HG02763 (cell line): Measurements from ENCODE around the gene BAG3.

Source experiments
- ATAC-seq: cut with Tn5 transposase; IDR thresholded peaks from one replicate; pipeline ENCODE4 v1.9.1; 2021; ENCODE audit warnings: mild to moderate bottlenecking, moderate library complexity; ENCODE audit not compliant: unreplicated experiment

The BAG3 gene

GRCh38 chr10:119665901-119666708 is 14.9 kb downstream of the BAG3 start:
- no peak for ATAC-seq

GRCh38 chr10:119666709-119667004 is 15.5 kb downstream of the BAG3 start:
- ATAC-seq: no peak

GRCh38 chr10:119667562-119668328 is 16.6 kb downstream of the BAG3 start:
- ATAC-seq: no peak

- ATAC-seq: no peak
Measured at GRCh38 chr10:119668461-119668860, 17.3 kb downstream of the BAG3 start.

- ATAC-seq: no peak
Measured at GRCh38 chr10:119669331-119669730, 18.2 kb downstream of the BAG3 start.

- ATAC-seq: no peak
Measured at GRCh38 chr10:119669975-119670640, 18.9 kb downstream of the BAG3 start.

GRCh38 chr10:119670717-119671116 is 19.5 kb downstream of the BAG3 start:
- no peak for ATAC-seq

GRCh38 chr10:119671381-119671780 is 20.2 kb downstream of the BAG3 start:
- ATAC-seq: no peak

GRCh38 chr10:119672291-119672690 is 21.1 kb downstream of the BAG3 start:
- ATAC-seq: no peak

GRCh38 chr10:119673271-119673670 is 22.1 kb downstream of the BAG3 start:
- ATAC-seq: no peak

- ATAC-seq: no peak
Measured at GRCh38 chr10:119675483-119676170, 24.4 kb downstream of the BAG3 start.

GRCh38 chr10:119677126-119677525 is 25.9 kb downstream of the BAG3 start:
- no peak for ATAC-seq

GRCh38 chr10:119677904-119678755 is 26.9 kb downstream of the BAG3 start:
- no peak for ATAC-seq

GRCh38 chr10:119679480-119679829 is 28.3 kb downstream of the BAG3 start:
- ATAC-seq: no peak

- ATAC-seq: no peak
Measured at GRCh38 chr10:119680050-119680449, 28.9 kb downstream of the BAG3 start.

- ATAC-seq: no peak
Measured at GRCh38 chr10:119680650-119681081, 29.5 kb downstream of the BAG3 start.

- peak; percentile 78 for ATAC-seq
Measured at GRCh38 chr10:119686465-119687191, 35.4 kb downstream of the BAG3 start.

- no peak for ATAC-seq
Measured at GRCh38 chr10:119687192-119688032, 36.2 kb downstream of the BAG3 start.

- ATAC-seq: no peak
Measured at GRCh38 chr10:119688033-119688508, 36.9 kb downstream of the BAG3 start.
